Activated B cell treated with CpG ODN at 0.5 μM for 24 hours (primary cell): ENCODE results near the gene AVEN. TPM values are rescaled to one million over a fixed set of nuclear protein-coding genes. Genes with fewer than 3 reads are reported as not detected.

ENCODE experiments used
- ATAC-seq: fragments of 200-7000 bp; cut with Tn5 transposase; one replicate; pipeline ENCODE4 v1.10.0; 2021; ENCODE audit warnings: low read depth, mild to moderate bottlenecking, moderate library complexity
- CTCF ChIA-PET: fragments of 350-600 bp; sonication (Branson Sonifier 250); formaldehyde crosslinking; loops from one replicate; lab custom pipeline; 2021; ENCODE audit warnings: antibody characterized with exemption; lab: Charles Lee
- POLR2A ChIA-PET: fragments of 350-600 bp; sonication (Branson Sonifier 250); formaldehyde crosslinking; loops from one replicate; lab custom pipeline; 2021; ENCODE audit warnings: antibody characterized with exemption; lab: Charles Lee
- DNase-seq: peaks from one replicate; pipeline ENCODE4 v3.0.0; 2022
- H3K27ac Mint-ChIP-seq: one replicate; pipeline ENCODE4 v1.8.0; 2020; ENCODE audit warnings: mixed read lengths
- H3K27me3 Mint-ChIP-seq: one replicate; pipeline ENCODE4 v1.8.0; 2021; ENCODE audit warnings: mixed read lengths
- H3K36me3 Mint-ChIP-seq: one replicate; pipeline ENCODE4 v1.8.0; 2021; ENCODE audit warnings: low read depth, mixed read lengths
- H3K4me1 Mint-ChIP-seq: one replicate; pipeline ENCODE4 v1.8.0; 2021; ENCODE audit warnings: mixed read lengths
- H3K4me3 Mint-ChIP-seq: one replicate; pipeline ENCODE4 v1.8.0; 2020; ENCODE audit warnings: mild to moderate bottlenecking, mixed read lengths
- H3K9me3 Mint-ChIP-seq: one replicate; pipeline ENCODE4 v1.8.0; 2020; ENCODE audit warnings: mixed read lengths
- CTCF ChIP-seq: fragments of 200-600 bp; IDR thresholded peaks from one replicate; pipeline ENCODE4 v1.8.0; 2022; ENCODE audit warnings: antibody characterized with exemption, mild to moderate bottlenecking
- intact Hi-C: fragments of 100-400 bp; cut with micrococcal nuclease; formaldehyde crosslinking; loops from one replicate; pipeline ENCODE4 v1.15.1; 2024
- total RNA-seq: library from RNA; stranded (reverse); gene quantifications from 2 replicates; pipeline ENCODE4 v1.2.3, GENCODE V29; 2022

The AVEN gene
- total RNA-seq, 1 donor from 2014 or later: 14.1 TPM

GRCh38 chr15:33831646-33832045, 207.4 kb downstream of the AVEN start:
- TF ChIP-seq CTCF: no peak
- H3K9me3 Mint-ChIP-seq: peaks cover 2% of the 10 kb centered on the region
- H3K4me1 Mint-ChIP-seq: no peaks in the 10 kb centered on the region
- intact Hi-C loops: no loop called here
- no peak for DNase-seq
- POLR2A ChIA-PET: no interaction called here
- CTCF ChIA-PET: no interaction called here
- H3K36me3 Mint-ChIP-seq: no peaks in the 10 kb centered on the region
- no peak for ATAC-seq
- H3K4me3 Mint-ChIP-seq: no peak overlapping the region
- H3K27ac Mint-ChIP-seq: no peak overlapping the region
- H3K27me3 Mint-ChIP-seq: peaks cover 2% of the 10 kb centered on the region

- ATAC-seq: no peak
- no peaks in the 10 kb centered on the region for H3K4me1 Mint-ChIP-seq
- CTCF ChIA-PET: no interaction called here
- POLR2A ChIA-PET: no interaction called here
- peaks cover 2% of the 10 kb centered on the region for H3K9me3 Mint-ChIP-seq
- no peak overlapping the region for H3K27ac Mint-ChIP-seq
- DNase-seq: no peak
- TF ChIP-seq CTCF: no peak
- intact Hi-C loops: no loop called here
- peaks cover 7% of the 10 kb centered on the region for H3K27me3 Mint-ChIP-seq
- H3K36me3 Mint-ChIP-seq: no peaks in the 10 kb centered on the region
- no peak overlapping the region for H3K4me3 Mint-ChIP-seq
These were observed 208.7 kb downstream of the AVEN start for GRCh38 chr15:33830351-33830750.

- intact Hi-C loops: no loop called here
- H3K27ac Mint-ChIP-seq: no peak overlapping the region
- H3K4me3 Mint-ChIP-seq: no peak overlapping the region
- peaks cover 7% of the 10 kb centered on the region for H3K27me3 Mint-ChIP-seq
- no peaks in the 10 kb centered on the region for H3K36me3 Mint-ChIP-seq
- no peaks in the 10 kb centered on the region for H3K4me1 Mint-ChIP-seq
- peaks cover 2% of the 10 kb centered on the region for H3K9me3 Mint-ChIP-seq
- ChIA-PET POLR2A (no interaction called here), CTCF (no interaction called here)
- ATAC-seq (no peak), DNase-seq (no peak)
- no peak for TF ChIP-seq CTCF
These were observed 212.8 kb downstream of the AVEN start for GRCh38 chr15:33826201-33826600.

GRCh38 chr15:33825453-33825852, 213.6 kb downstream of the AVEN start:
- DNase-seq (no peak), ATAC-seq (no peak)
- Mint-ChIP-seq H3K4me1 (no peaks in the 10 kb centered on the region), H3K36me3 (no peaks in the 10 kb centered on the region), H3K27me3 (peaks cover 7% of the 10 kb centered on the region), H3K9me3 (peaks cover 2% of the 10 kb centered on the region), H3K4me3 (no peak overlapping the region), H3K27ac (no peak overlapping the region)
- ChIA-PET POLR2A (no interaction called here), CTCF (no interaction called here)
- intact Hi-C loops: no loop called here
- no peak for TF ChIP-seq CTCF

GRCh38 chr15:33823119-33823518, 215.9 kb downstream of the AVEN start:
- Mint-ChIP-seq H3K9me3 (no peaks in the 10 kb centered on the region), H3K27me3 (peaks cover 7% of the 10 kb centered on the region), H3K4me3 (no peak overlapping the region), H3K4me1 (no peaks in the 10 kb centered on the region), H3K36me3 (no peaks in the 10 kb centered on the region), H3K27ac (no peak overlapping the region)
- intact Hi-C loops: no loop called here
- ATAC-seq: no peak
- no peak for TF ChIP-seq CTCF
- no peak for DNase-seq
- ChIA-PET POLR2A (no interaction called here), CTCF (no interaction called here)
